HUES6 (cell line): ENCODE results near the gene SLC16A9.

ENCODE experiments used
- H3K27ac ChIP-seq: 2 replicates; pipeline ENCODE4 v1.7.0; 2013; ENCODE audit warnings: low read depth, mild to moderate bottlenecking, low read length, inconsistent platforms
- H3K27me3 ChIP-seq: 2 replicates; pipeline ENCODE4 v1.6.1; 2013; ENCODE audit warnings: low read length; ENCODE audit not compliant: control insufficient read depth, insufficient read depth
- H3K36me3 ChIP-seq: 2 replicates; pipeline ENCODE4 v1.6.1; 2013; ENCODE audit warnings: low read length; ENCODE audit not compliant: control insufficient read depth, insufficient read depth
- H3K4me1 ChIP-seq: 2 replicates; pipeline ENCODE4 v1.6.1; 2013; ENCODE audit warnings: low read length; ENCODE audit not compliant: control insufficient read depth, insufficient read depth
- H3K4me3 ChIP-seq: 2 replicates; pipeline ENCODE4 v1.5.1; 2013; ENCODE audit warnings: low read depth, low read length
- H3K9ac ChIP-seq: one replicate; pipeline ENCODE4 v1.6.1; 2013; ENCODE audit warnings: mild to moderate bottlenecking, low read length
- H3K9me3 ChIP-seq: 2 replicates; pipeline ENCODE4 v1.6.1; 2013; ENCODE audit warnings: low read depth, low read length; ENCODE audit not compliant: control insufficient read depth, insufficient read depth

Gene SLC16A9

DNA sequence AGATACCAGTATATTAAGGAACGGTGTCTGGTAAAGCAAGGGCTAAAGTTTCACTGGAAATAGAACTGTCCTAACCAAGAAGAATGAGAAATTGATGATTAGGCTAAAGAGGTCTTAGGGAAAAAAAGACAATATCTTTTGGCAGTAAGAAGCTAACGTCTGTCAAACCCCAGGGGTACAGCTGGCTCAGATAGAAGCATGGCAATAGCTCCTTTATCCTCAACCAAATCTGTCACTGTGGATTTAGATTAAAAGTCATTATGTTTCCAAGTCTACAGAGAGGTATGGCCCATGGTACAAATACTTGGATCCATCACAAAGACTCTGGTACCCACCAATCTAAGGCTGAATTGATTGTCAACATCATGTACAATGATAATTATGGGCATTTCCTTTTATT lies 8.6 kb upstream of the SLC16A9 start:
- Histone ChIP-seq H3K4me3 (no peak overlapping the region), H3K9ac (no peak overlapping the region), H3K27ac (no peak overlapping the region), H3K9me3 (peaks cover 6% of the 10 kb centered on the region; the same call in 1 of the 2 replicates), H3K36me3 (no peaks in the 10 kb centered on the region), H3K27me3 (no peaks in the 10 kb centered on the region), H3K4me1 (no peaks in the 10 kb centered on the region)

DNA sequence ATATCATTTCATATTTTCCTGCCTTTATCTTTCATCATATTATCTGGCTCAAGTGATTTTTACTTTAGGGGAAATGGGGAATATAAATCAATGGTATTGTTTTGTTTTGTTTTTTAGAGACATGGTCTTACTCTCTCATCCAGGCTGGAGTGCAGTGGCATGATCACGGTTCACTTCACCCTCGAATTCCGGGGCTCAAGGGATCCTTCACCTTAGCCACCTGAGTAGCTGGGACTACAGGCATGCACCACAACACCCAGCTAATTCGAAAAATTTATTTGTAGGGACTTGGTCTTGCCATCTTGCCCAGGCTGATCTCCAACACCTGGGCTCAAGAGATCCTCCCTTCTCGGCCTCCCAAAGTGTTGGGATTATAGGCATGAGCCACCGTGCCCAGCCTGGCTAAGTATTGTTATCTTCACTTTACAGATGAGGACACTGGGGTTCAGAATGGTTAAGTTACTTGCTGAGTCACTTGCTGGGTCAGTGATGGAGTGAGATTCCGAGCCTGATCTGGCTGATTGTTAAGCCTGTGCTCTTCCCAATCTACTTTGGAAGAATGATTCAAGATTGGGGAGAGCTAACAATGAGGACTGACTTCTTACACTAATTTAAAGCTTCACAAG lies 3.7 kb upstream of the SLC16A9 start:
- Histone ChIP-seq H3K4me3 (no peak overlapping the region), H3K4me1 (0 out of 2 replicates have a peak, but pooled peaks cover 9% of the 10 kb centered on the region), H3K9me3 (no peaks in the 10 kb centered on the region), H3K27ac (no peak overlapping the region), H3K27me3 (peaks cover 33% of the 10 kb centered on the region), H3K9ac (no peak overlapping the region), H3K36me3 (no peaks in the 10 kb centered on the region)

DNA sequence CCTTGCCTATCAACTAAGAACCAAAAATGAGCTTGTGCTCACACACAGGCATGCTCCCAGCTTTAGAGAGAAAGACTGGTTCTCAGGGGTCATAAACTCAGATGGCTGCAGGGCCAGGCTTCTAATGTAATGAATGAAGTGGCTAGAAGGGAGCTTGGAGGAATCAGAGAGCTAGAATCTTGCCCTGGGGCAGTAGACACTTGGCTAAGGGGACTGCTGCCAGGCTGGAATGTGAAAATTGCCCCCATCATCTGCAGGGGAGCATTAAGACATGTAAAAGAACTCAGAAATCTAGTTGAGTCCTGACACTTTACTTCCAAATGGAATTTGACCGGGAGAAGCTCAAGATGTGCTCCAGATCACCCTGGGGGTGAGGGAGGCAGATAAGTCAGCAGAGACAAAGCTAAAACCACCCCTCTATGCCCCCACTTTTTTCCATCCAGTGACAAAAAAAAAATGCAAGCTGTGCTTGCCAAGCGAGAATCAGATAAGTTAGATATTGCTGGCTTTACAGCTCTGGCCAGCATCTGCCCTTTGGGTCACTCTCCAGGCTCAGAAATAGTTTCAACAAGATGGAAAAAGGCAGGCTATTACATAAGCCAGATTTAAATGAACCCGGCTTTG lies 2.3 kb upstream of the SLC16A9 start:
- H3K27ac ChIP-seq = no peak overlapping the region
- no peak overlapping the region for H3K9ac ChIP-seq
- H3K27me3 ChIP-seq = peaks cover 42% of the 10 kb centered on the region
- no peak overlapping the region for H3K4me3 ChIP-seq
- 0 out of 2 replicates have a peak, but pooled peaks cover 12% of the 10 kb centered on the region for H3K4me1 ChIP-seq
- H3K9me3 ChIP-seq = no peaks in the 10 kb centered on the region
- H3K36me3 ChIP-seq = no peaks in the 10 kb centered on the region

GRCh38 chr10:59708816-59709394 lies 745 bp downstream of the SLC16A9 start:
- no peaks in the 10 kb centered on the region for H3K9me3 ChIP-seq
- H3K27me3 ChIP-seq = peaks cover 42% of the 10 kb centered on the region
- H3K27ac ChIP-seq = 0 out of 2 replicates have a peak overlapping the region, but pooled peaks have one; percentile 30
- H3K9ac ChIP-seq = peak overlapping the region; percentile 61
- peak overlapping the region; percentile 76 for H3K4me3 ChIP-seq
- peaks cover 17% of the 10 kb centered on the region; the same call in 1 of the 2 replicates for H3K4me1 ChIP-seq
- no peaks in the 10 kb centered on the region for H3K36me3 ChIP-seq

GRCh38 chr10:59706851-59707797 lies 2.5 kb downstream of the SLC16A9 start:
- no peak overlapping the region for H3K4me3 ChIP-seq
- H3K9me3 ChIP-seq = no peaks in the 10 kb centered on the region
- H3K36me3 ChIP-seq = no peaks in the 10 kb centered on the region; the same call in 1 of the 2 replicates
- H3K27ac ChIP-seq = no peak overlapping the region
- H3K9ac ChIP-seq = no peak overlapping the region
- peaks cover 17% of the 10 kb centered on the region; the same call in 1 of the 2 replicates for H3K4me1 ChIP-seq
- peaks cover 41% of the 10 kb centered on the region for H3K27me3 ChIP-seq

- H3K27ac ChIP-seq = no peak overlapping the region
- no peak overlapping the region for H3K9ac ChIP-seq
Measured at GRCh38 chr10:59705931-59706330, 3.7 kb downstream of the SLC16A9 start.

GRCh38 chr10:59704630-59705029 lies 5.0 kb downstream of the SLC16A9 start:
- no peaks in the 10 kb centered on the region for H3K9me3 ChIP-seq
- no peak overlapping the region for H3K9ac ChIP-seq
- peaks cover 12% of the 10 kb centered on the region; the same call in 1 of the 2 replicates for H3K4me1 ChIP-seq
- no peak overlapping the region for H3K4me3 ChIP-seq
- no peak overlapping the region for H3K27ac ChIP-seq
- no peaks in the 10 kb centered on the region; the same call in 1 of the 2 replicates for H3K36me3 ChIP-seq
- H3K27me3 ChIP-seq = peaks cover 22% of the 10 kb centered on the region

More at GRCh38 chr10:59705931-59706330, 3.7 kb downstream of the SLC16A9 start:
- peaks cover 35% of the 10 kb centered on the region for H3K27me3 ChIP-seq
- H3K36me3 ChIP-seq = no peaks in the 10 kb centered on the region; the same call in 1 of the 2 replicates
- H3K9me3 ChIP-seq = no peaks in the 10 kb centered on the region
- no peak overlapping the region for H3K4me3 ChIP-seq
- H3K4me1 ChIP-seq = peaks cover 17% of the 10 kb centered on the region; the same call in 1 of the 2 replicates

DNA sequence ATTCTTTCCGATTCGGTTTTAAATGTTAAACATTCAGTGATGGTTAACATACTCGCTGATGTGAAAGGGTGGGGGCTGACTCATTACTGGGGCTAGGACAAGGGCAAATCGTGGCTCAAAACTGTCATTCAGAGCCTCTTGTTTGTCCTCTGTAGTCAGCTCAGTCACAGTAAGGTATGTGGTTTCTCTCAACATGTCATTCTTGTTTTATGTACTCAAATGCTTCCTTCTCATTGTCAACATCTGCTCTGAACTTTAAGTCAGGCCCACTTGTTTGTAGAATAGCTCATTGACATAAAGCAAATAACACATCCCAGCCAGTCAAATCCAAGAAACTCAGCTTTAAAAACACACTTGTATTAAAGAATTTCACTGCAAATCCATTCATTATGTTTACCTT lies 7.3 kb downstream of the SLC16A9 start:
- Histone ChIP-seq H3K27me3 (no peaks in the 10 kb centered on the region; the same call in 1 of the 2 replicates), H3K27ac (no peak overlapping the region), H3K4me1 (peaks cover 5% of the 10 kb centered on the region; the same call in 1 of the 2 replicates), H3K36me3 (no peaks in the 10 kb centered on the region; the same call in 1 of the 2 replicates), H3K4me3 (no peak overlapping the region), H3K9me3 (no peaks in the 10 kb centered on the region), H3K9ac (no peak overlapping the region)

- Histone ChIP-seq H3K36me3 (no peaks in the 10 kb centered on the region; the same call in 1 of the 2 replicates), H3K4me1 (peaks cover 1% of the 10 kb centered on the region; the same call in 1 of the 2 replicates)
Measured at GRCh38 chr10:59700709-59701108, 8.9 kb downstream of the SLC16A9 start.

GRCh38 chr10:59698326-59698725 lies 11.3 kb downstream of the SLC16A9 start:
- H3K9me3 ChIP-seq = no peaks in the 10 kb centered on the region
- no peaks in the 10 kb centered on the region for H3K27me3 ChIP-seq
- H3K36me3 ChIP-seq = no peaks in the 10 kb centered on the region; the same call in 1 of the 2 replicates
- H3K4me3 ChIP-seq = no peak overlapping the region
- H3K4me1 ChIP-seq = no peaks in the 10 kb centered on the region
- no peak overlapping the region for H3K27ac ChIP-seq
- H3K9ac ChIP-seq = no peak overlapping the region

More at GRCh38 chr10:59700709-59701108, 8.9 kb downstream of the SLC16A9 start:
- Histone ChIP-seq H3K9ac (no peak overlapping the region), H3K27ac (no peak overlapping the region), H3K9me3 (no peaks in the 10 kb centered on the region), H3K27me3 (no peaks in the 10 kb centered on the region), H3K4me3 (no peak overlapping the region)
